Astrocyte (in vitro differentiated cells and primary cell): ENCODE measurements around the gene NLRP10. TPM values are rescaled to one million over a fixed set of nuclear protein-coding genes. Genes with fewer than 3 reads are reported as not detected.

ENCODE experiments used
- DNase-seq: peaks from one replicate; pipeline ENCODE4 v3.0.0-alpha.2; 2010; ENCODE audit warnings: low read depth
- FAIRE-seq: peaks from 2 replicates; lab custom pipeline; 2011; peaks lifted over from hg19 to GRCh38; lab: Jason Lieb, UNC
- H2AFZ ChIP-seq: 2 replicates; pipeline ENCODE4 v1.6.0; 2012; ENCODE audit warnings: low read depth, low read length, inconsistent platforms
- H3K27ac ChIP-seq: 2 replicates; pipeline ENCODE4 v1.5.1; 2011; ENCODE audit warnings: low read depth, low read length, inconsistent platforms
- H3K27me3 ChIP-seq: 2 replicates; pipeline ENCODE4 v1.6.0; 2011; ENCODE audit warnings: low read length, inconsistent platforms; ENCODE audit not compliant: insufficient read depth
- H3K36me3 ChIP-seq: 2 replicates; pipeline ENCODE4 v1.5.1; 2011; ENCODE audit warnings: low read length, inconsistent platforms; ENCODE audit not compliant: insufficient read depth
- H3K4me1 ChIP-seq: 2 replicates; pipeline ENCODE4 v1.5.1; 2011; ENCODE audit warnings: low read length, inconsistent platforms; ENCODE audit not compliant: insufficient read depth
- H3K4me2 ChIP-seq: 2 replicates; pipeline ENCODE4 v1.6.0; 2012; ENCODE audit warnings: low read length, inconsistent platforms
- H3K4me3 ChIP-seq: 2 replicates; pipeline ENCODE4 v1.5.1; 2011; ENCODE audit warnings: low read depth, mild to moderate bottlenecking, low read length, inconsistent platforms; ENCODE audit not compliant: insufficient read depth
- H3K79me2 ChIP-seq: 2 replicates; pipeline ENCODE4 v1.6.0; 2012; ENCODE audit warnings: mild to moderate bottlenecking, low read length, inconsistent platforms; ENCODE audit not compliant: insufficient read depth
- H3K9ac ChIP-seq: 2 replicates; pipeline ENCODE4 v1.6.0; 2012; ENCODE audit warnings: mild to moderate bottlenecking, low read length, inconsistent platforms
- H3K9me3 ChIP-seq: 2 replicates; pipeline ENCODE4 v1.5.1; 2012; ENCODE audit warnings: low read depth, mild to moderate bottlenecking, low read length, inconsistent platforms; ENCODE audit not compliant: insufficient read depth
- H4K20me1 ChIP-seq: 2 replicates; pipeline ENCODE4 v1.6.0; 2012; ENCODE audit warnings: low read length, inconsistent platforms; ENCODE audit not compliant: insufficient read depth
- H3K27ac Mint-ChIP-seq: one replicate; pipeline ENCODE4 v1.8.0; 2021; ENCODE audit warnings: mild to moderate bottlenecking, mixed read lengths; ENCODE audit not compliant: unreplicated experiment
- H3K27me3 Mint-ChIP-seq: one replicate; pipeline ENCODE4 v1.8.0; 2021; ENCODE audit warnings: low read depth, mixed read lengths; ENCODE audit not compliant: unreplicated experiment
- H3K36me3 Mint-ChIP-seq: one replicate; pipeline ENCODE4 v1.8.0; 2021; ENCODE audit warnings: low read depth, mixed read lengths; ENCODE audit not compliant: unreplicated experiment
- H3K4me1 Mint-ChIP-seq: one replicate; pipeline ENCODE4 v1.8.0; 2021; ENCODE audit warnings: low read depth, mixed read lengths; ENCODE audit not compliant: unreplicated experiment
- H3K4me3 Mint-ChIP-seq: one replicate; pipeline ENCODE4 v1.8.0; 2021; ENCODE audit warnings: mild to moderate bottlenecking, moderate library complexity, mixed read lengths; ENCODE audit not compliant: unreplicated experiment
- H3K9me3 Mint-ChIP-seq: one replicate; pipeline ENCODE4 v1.8.0; 2021; ENCODE audit warnings: mild to moderate bottlenecking, mixed read lengths; ENCODE audit not compliant: unreplicated experiment
- EZH2 ChIP-seq: IDR thresholded peaks from 2 replicates; pipeline ENCODE4 v1.6.1; 2012; ENCODE audit warnings: mild to moderate bottlenecking, low read length, inconsistent platforms; ENCODE audit not compliant: insufficient read depth
- total RNA-seq: library from RNA; stranded (reverse); gene quantifications from 2 replicates; pipeline ENCODE4 v1.2.1, GENCODE V29; 2021
- TF ChIP-seq, protein P1 (sequence below): IDR thresholded peaks from 2 replicates; pipeline ENCODE4 v1.5.1; 2011; ENCODE audit warnings: low read depth, mild to moderate bottlenecking, inconsistent platforms, low read length, moderate library complexity; ENCODE audit not compliant: insufficient read depth

NLRP10 gene
- total RNA-seq, 1 donor from 2014 or later: 3.1 TPM

DNA sequence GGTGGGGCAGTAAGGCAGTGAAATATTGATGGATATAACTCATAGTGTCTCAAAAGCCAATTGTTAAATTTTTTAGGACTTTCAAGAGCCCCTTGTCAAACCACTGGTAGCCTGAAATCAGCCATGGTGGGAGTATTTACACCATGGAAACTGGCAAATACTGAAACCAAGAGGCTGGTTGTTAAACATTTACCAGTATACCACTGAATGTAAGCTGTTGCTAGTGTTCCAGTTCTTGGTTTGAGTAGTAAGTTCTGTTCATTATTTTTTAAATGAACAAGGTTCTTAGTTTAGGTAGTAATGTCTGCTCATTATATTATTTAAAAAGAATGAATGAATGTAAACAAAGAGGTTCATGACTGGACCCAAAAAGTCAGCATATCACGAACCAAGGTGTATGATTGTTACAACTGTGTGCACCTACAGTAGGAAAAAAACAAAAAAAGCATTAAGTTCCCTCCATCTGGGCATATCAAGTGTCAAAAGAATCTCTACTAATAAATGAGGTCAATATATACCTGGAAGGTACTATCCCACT is 17.4 kb upstream of the NLRP10 start:
- no peaks in the 10 kb centered on the region for H3K27me3 ChIP-seq
- TF ChIP-seq, protein P1, sequence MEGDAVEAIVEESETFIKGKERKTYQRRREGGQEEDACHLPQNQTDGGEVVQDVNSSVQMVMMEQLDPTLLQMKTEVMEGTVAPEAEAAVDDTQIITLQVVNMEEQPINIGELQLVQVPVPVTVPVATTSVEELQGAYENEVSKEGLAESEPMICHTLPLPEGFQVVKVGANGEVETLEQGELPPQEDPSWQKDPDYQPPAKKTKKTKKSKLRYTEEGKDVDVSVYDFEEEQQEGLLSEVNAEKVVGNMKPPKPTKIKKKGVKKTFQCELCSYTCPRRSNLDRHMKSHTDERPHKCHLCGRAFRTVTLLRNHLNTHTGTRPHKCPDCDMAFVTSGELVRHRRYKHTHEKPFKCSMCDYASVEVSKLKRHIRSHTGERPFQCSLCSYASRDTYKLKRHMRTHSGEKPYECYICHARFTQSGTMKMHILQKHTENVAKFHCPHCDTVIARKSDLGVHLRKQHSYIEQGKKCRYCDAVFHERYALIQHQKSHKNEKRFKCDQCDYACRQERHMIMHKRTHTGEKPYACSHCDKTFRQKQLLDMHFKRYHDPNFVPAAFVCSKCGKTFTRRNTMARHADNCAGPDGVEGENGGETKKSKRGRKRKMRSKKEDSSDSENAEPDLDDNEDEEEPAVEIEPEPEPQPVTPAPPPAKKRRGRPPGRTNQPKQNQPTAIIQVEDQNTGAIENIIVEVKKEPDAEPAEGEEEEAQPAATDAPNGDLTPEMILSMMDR: no peak
- no peak for TF ChIP-seq EZH2
- no peak overlapping the region for H3K4me2 ChIP-seq
- no peaks in the 10 kb centered on the region for H3K36me3 ChIP-seq
- FAIRE-seq (no peak), DNase-seq (no peak)
- Mint-ChIP-seq H3K9me3 (peaks cover 2% of the 10 kb centered on the region), H3K4me3 (no peak overlapping the region), H3K4me1 (peaks cover 8% of the 10 kb centered on the region), H3K27me3 (no peaks in the 10 kb centered on the region), H3K36me3 (no peaks in the 10 kb centered on the region), H3K27ac (no peak overlapping the region)
- H2AFZ ChIP-seq: no peak overlapping the region
- H3K79me2 ChIP-seq: peaks cover 6% of the 10 kb centered on the region
- no peak overlapping the region for H3K27ac ChIP-seq
- H4K20me1 ChIP-seq: peaks cover 1% of the 10 kb centered on the region
- H3K4me1 ChIP-seq: peaks cover 7% of the 10 kb centered on the region
- H3K9me3 ChIP-seq: no peaks in the 10 kb centered on the region
- H3K9ac ChIP-seq: no peak overlapping the region
- no peak overlapping the region for H3K4me3 ChIP-seq

DNA sequence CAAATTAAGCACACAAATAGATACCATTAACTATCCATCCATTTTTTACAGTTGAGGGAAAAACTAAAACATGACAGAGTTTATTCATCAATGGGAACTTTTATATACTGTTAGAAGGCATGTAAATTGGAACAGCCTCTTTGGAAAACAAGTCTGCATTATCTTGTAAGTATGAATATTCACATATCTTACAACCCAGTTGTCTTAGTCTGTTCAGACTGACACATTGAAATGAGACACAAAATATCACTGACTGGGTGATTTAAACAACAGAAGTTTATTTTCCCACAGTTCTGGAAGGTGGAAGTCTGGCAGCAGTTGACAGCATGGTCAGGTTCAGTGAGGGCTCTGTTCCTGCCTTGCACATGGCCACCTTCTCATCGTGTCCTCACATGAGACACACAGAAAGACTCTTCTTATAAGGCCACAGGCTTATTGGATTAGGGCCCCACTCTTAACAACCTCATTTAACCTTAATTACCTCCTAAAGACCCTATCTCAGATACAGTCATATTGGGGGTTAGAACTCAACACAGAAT is 16.4 kb upstream of the NLRP10 start:
- no peak for FAIRE-seq
- no peak for DNase-seq
- Mint-ChIP-seq H3K27ac (no peak overlapping the region), H3K36me3 (no peaks in the 10 kb centered on the region), H3K4me3 (no peak overlapping the region), H3K27me3 (no peaks in the 10 kb centered on the region), H3K9me3 (peaks cover 2% of the 10 kb centered on the region), H3K4me1 (peaks cover 8% of the 10 kb centered on the region)
- no peaks in the 10 kb centered on the region for H3K9me3 ChIP-seq
- no peaks in the 10 kb centered on the region for H3K27me3 ChIP-seq
- no peak overlapping the region for H3K27ac ChIP-seq
- H3K79me2 ChIP-seq: no peaks in the 10 kb centered on the region
- H3K9ac ChIP-seq: no peak overlapping the region
- H3K4me2 ChIP-seq: no peak overlapping the region
- TF ChIP-seq, protein P1: no peak
- TF ChIP-seq EZH2: no peak
- H2AFZ ChIP-seq: no peak overlapping the region
- no peak overlapping the region for H3K4me3 ChIP-seq
- H3K36me3 ChIP-seq: no peaks in the 10 kb centered on the region
- H3K4me1 ChIP-seq: peaks cover 13% of the 10 kb centered on the region
- no peaks in the 10 kb centered on the region for H4K20me1 ChIP-seq

DNA sequence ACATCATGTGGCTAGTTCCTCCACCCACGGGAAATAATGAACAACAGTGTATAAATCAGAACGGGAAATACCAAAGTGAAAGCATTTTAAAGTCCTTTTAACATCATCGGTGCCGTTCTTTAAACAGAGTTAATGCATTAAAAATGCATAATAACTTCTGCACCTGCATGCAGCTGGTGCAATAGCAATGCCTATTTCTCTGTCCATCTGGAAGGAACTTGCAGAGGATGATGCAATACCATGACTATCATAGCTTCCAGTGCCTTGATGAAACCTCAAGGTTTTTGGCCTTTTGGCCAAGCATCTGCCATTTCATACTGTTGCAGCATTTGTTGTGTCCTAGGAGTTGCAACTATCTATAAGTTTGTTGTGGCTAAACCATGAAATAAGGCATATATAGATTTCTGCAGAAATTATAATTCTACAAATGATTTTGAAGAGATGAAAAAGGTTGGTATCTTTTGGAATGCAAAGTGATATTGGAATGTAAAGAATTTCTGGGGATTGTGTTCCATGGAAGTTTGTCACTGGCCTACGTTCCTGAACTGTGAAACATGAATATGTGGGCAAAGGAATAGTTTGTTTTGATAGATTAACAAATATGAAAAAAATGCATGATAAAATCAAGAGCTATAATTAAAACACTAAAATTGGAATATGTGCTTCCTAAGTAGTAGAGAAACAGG is 12.1 kb upstream of the NLRP10 start:
- H3K9me3 ChIP-seq: no peaks in the 10 kb centered on the region
- H3K4me2 ChIP-seq: peak overlapping the region; percentile 72
- peak overlapping the region; percentile 95 for H3K27ac Mint-ChIP-seq
- H3K4me3 ChIP-seq: peak overlapping the region; percentile 30
- peaks cover 22% of the 10 kb centered on the region for H3K4me1 Mint-ChIP-seq
- H3K9me3 Mint-ChIP-seq: no peaks in the 10 kb centered on the region
- no peaks in the 10 kb centered on the region for H3K36me3 Mint-ChIP-seq
- no peaks in the 10 kb centered on the region for H3K27me3 Mint-ChIP-seq
- no peak overlapping the region for H3K4me3 Mint-ChIP-seq
- no peaks in the 10 kb centered on the region for H4K20me1 ChIP-seq
- H3K36me3 ChIP-seq: no peaks in the 10 kb centered on the region
- H3K9ac ChIP-seq: no peak overlapping the region
- peak overlapping the region; percentile 1 for H2AFZ ChIP-seq
- H3K4me1 ChIP-seq: peaks cover 16% of the 10 kb centered on the region
- FAIRE-seq (peak; percentile 84), DNase-seq (peak; percentile 89)
- H3K79me2 ChIP-seq: no peaks in the 10 kb centered on the region
- no peaks in the 10 kb centered on the region for H3K27me3 ChIP-seq
- H3K27ac ChIP-seq: peak overlapping the region; percentile 84
- no peak for TF ChIP-seq EZH2
- TF ChIP-seq, protein P1: no peak
